Measurements from ENCODE around the gene KIRREL3.

Gene KIRREL3

GRCh38 chr11:126575849-126576248 lies 424.7 kb downstream of the KIRREL3 start:
- no peaks in the 10 kb centered on the region for H3K36me3 ChIP-seq (ENCODE audit: control insufficient read depth in 5 of 5, insufficient read depth in 5 of 5, low read length in 5 of 5)
- H3K27ac ChIP-seq (ENCODE audit: low read depth, low read length): no peak overlapping the region
- H3K4me1 ChIP-seq (ENCODE audit: control insufficient read depth in 5 of 5, insufficient read depth in 5 of 5, low read length in 5 of 5): peaks cover 0 to 3% (median 0%) of the 10 kb centered on the region in 5 donors
- peaks cover 0 to 18% (median 15%) of the 10 kb centered on the region in 5 donors for H3K27me3 ChIP-seq (ENCODE audit: control insufficient read depth in 5 of 5, insufficient read depth in 4 of 5, low read length in 5 of 5)
- H3K9me3 ChIP-seq (ENCODE audit: control insufficient read depth in 5 of 5, low read length in 5 of 5): no peaks in the 10 kb centered on the region
- H3K9ac ChIP-seq (ENCODE audit: low read length in 5 of 5): no peak overlapping the region
- no peak overlapping the region for H3K4me3 ChIP-seq (ENCODE audit: low read depth in 1 of 5, low read length in 5 of 5)

GRCh38 chr11:126573325-126573978 lies 427.1 kb downstream of the KIRREL3 start:
- peaks cover 0 to 23% (median 13%) of the 10 kb centered on the region in 5 donors for H3K27me3 ChIP-seq (ENCODE audit: control insufficient read depth in 5 of 5, insufficient read depth in 4 of 5, low read length in 5 of 5)

GRCh38 chr11:126570489-126570888 lies 430.1 kb downstream of the KIRREL3 start:
- Histone ChIP-seq H3K27me3 (ENCODE audit: control insufficient read depth in 5 of 5, insufficient read depth in 4 of 5, low read length in 5 of 5) (peaks cover 0 to 23% (median 13%) of the 10 kb centered on the region in 5 donors), H3K27ac (ENCODE audit: low read depth, low read length) (no peak overlapping the region), H3K9ac (ENCODE audit: low read length in 5 of 5) (no peak overlapping the region), H3K36me3 (ENCODE audit: control insufficient read depth in 5 of 5, insufficient read depth in 5 of 5, low read length in 5 of 5) (no peaks in the 10 kb centered on the region), H3K9me3 (ENCODE audit: control insufficient read depth in 5 of 5, low read length in 5 of 5) (no peaks in the 10 kb centered on the region), H3K4me1 (ENCODE audit: control insufficient read depth in 5 of 5, insufficient read depth in 5 of 5, low read length in 5 of 5) (no peaks in the 10 kb centered on the region), H3K4me3 (ENCODE audit: low read depth in 1 of 5, low read length in 5 of 5) (no peak overlapping the region)

More at GRCh38 chr11:126573325-126573978, 427.1 kb downstream of the KIRREL3 start:
- Histone ChIP-seq H3K36me3 (ENCODE audit: control insufficient read depth in 5 of 5, insufficient read depth in 5 of 5, low read length in 5 of 5) (no peaks in the 10 kb centered on the region), H3K27ac (ENCODE audit: low read depth, low read length) (no peak overlapping the region), H3K4me3 (ENCODE audit: low read depth in 1 of 5, low read length in 5 of 5) (no peak overlapping the region), H3K9me3 (ENCODE audit: control insufficient read depth in 5 of 5, low read length in 5 of 5) (no peaks in the 10 kb centered on the region), H3K4me1 (ENCODE audit: control insufficient read depth in 5 of 5, insufficient read depth in 5 of 5, low read length in 5 of 5) (peaks cover 0 to 3% (median 0%) of the 10 kb centered on the region in 5 donors), H3K9ac (ENCODE audit: low read length in 5 of 5) (no peak overlapping the region)

- peaks cover 0 to 16% (median 12%) of the 10 kb centered on the region in 5 donors for H3K27me3 ChIP-seq (ENCODE audit: control insufficient read depth in 5 of 5, insufficient read depth in 4 of 5, low read length in 5 of 5)
- no peak overlapping the region for H3K9ac ChIP-seq (ENCODE audit: low read length in 5 of 5)
Observed at GRCh38 chr11:126567419-126567818, 433.2 kb downstream of the KIRREL3 start.

GRCh38 chr11:126564566-126564965 lies 436.0 kb downstream of the KIRREL3 start:
- Histone ChIP-seq H3K36me3 (ENCODE audit: control insufficient read depth in 5 of 5, insufficient read depth in 5 of 5, low read length in 5 of 5) (no peaks in the 10 kb centered on the region), H3K9ac (ENCODE audit: low read length in 5 of 5) (no peak overlapping the region), H3K4me1 (ENCODE audit: control insufficient read depth in 5 of 5, insufficient read depth in 5 of 5, low read length in 5 of 5) (no peaks in the 10 kb centered on the region), H3K27ac (ENCODE audit: low read depth, low read length) (no peak overlapping the region), H3K27me3 (ENCODE audit: control insufficient read depth in 5 of 5, insufficient read depth in 4 of 5, low read length in 5 of 5) (peaks cover 0 to 11% (median 3%) of the 10 kb centered on the region in 5 donors), H3K9me3 (ENCODE audit: control insufficient read depth in 5 of 5, low read length in 5 of 5) (peaks cover 0 to 2% (median 0%) of the 10 kb centered on the region in 5 donors), H3K4me3 (ENCODE audit: low read depth in 1 of 5, low read length in 5 of 5) (no peak overlapping the region)

More at GRCh38 chr11:126567419-126567818, 433.2 kb downstream of the KIRREL3 start:
- Histone ChIP-seq H3K4me1 (ENCODE audit: control insufficient read depth in 5 of 5, insufficient read depth in 5 of 5, low read length in 5 of 5) (no peaks in the 10 kb centered on the region), H3K36me3 (ENCODE audit: control insufficient read depth in 5 of 5, insufficient read depth in 5 of 5, low read length in 5 of 5) (no peaks in the 10 kb centered on the region), H3K27ac (ENCODE audit: low read depth, low read length) (no peak overlapping the region), H3K4me3 (ENCODE audit: low read depth in 1 of 5, low read length in 5 of 5) (no peak overlapping the region), H3K9me3 (ENCODE audit: control insufficient read depth in 5 of 5, low read length in 5 of 5) (peaks cover 0 to 1% (median 0%) of the 10 kb centered on the region in 5 donors)

GRCh38 chr11:126561327-126561893 lies 439.2 kb downstream of the KIRREL3 start:
- no peak overlapping the region for H3K9ac ChIP-seq (ENCODE audit: low read length in 5 of 5)
- H3K27ac ChIP-seq (ENCODE audit: low read depth, low read length): no peak overlapping the region
- H3K36me3 ChIP-seq (ENCODE audit: control insufficient read depth in 5 of 5, insufficient read depth in 5 of 5, low read length in 5 of 5): no peaks in the 10 kb centered on the region

GRCh38 chr11:126560221-126560620 lies 440.3 kb downstream of the KIRREL3 start:
- peaks cover 0 to 10% (median 3%) of the 10 kb centered on the region in 5 donors for H3K27me3 ChIP-seq (ENCODE audit: control insufficient read depth in 5 of 5, insufficient read depth in 4 of 5, low read length in 5 of 5)
- H3K9ac ChIP-seq (ENCODE audit: low read length in 5 of 5): no peak overlapping the region
- H3K36me3 ChIP-seq (ENCODE audit: control insufficient read depth in 5 of 5, insufficient read depth in 5 of 5, low read length in 5 of 5): no peaks in the 10 kb centered on the region

More at GRCh38 chr11:126561327-126561893, 439.2 kb downstream of the KIRREL3 start:
- no peaks in the 10 kb centered on the region for H3K4me1 ChIP-seq (ENCODE audit: control insufficient read depth in 5 of 5, insufficient read depth in 5 of 5, low read length in 5 of 5)
- peaks cover 0 to 2% (median 0%) of the 10 kb centered on the region in 5 donors for H3K9me3 ChIP-seq (ENCODE audit: control insufficient read depth in 5 of 5, low read length in 5 of 5)
- H3K4me3 ChIP-seq (ENCODE audit: low read depth in 1 of 5, low read length in 5 of 5): no peak overlapping the region
- H3K27me3 ChIP-seq (ENCODE audit: control insufficient read depth in 5 of 5, insufficient read depth in 4 of 5, low read length in 5 of 5): peaks cover 0 to 7% (median 3%) of the 10 kb centered on the region in 5 donors

GRCh38 chr11:126548581-126549550 lies 451.7 kb downstream of the KIRREL3 start:
- H3K27me3 ChIP-seq (ENCODE audit: control insufficient read depth in 5 of 5, insufficient read depth in 4 of 5, low read length in 5 of 5): peaks cover 0 to 12% (median under 1%) of the 10 kb centered on the region in 5 donors
- H3K9ac ChIP-seq (ENCODE audit: low read length in 5 of 5): no peak overlapping the region
- no peaks in the 10 kb centered on the region for H3K9me3 ChIP-seq (ENCODE audit: control insufficient read depth in 5 of 5, low read length in 5 of 5)
- peaks cover 0 to 9% (median 5%) of the 10 kb centered on the region in 5 donors for H3K4me1 ChIP-seq (ENCODE audit: control insufficient read depth in 5 of 5, insufficient read depth in 5 of 5, low read length in 5 of 5)
- H3K36me3 ChIP-seq (ENCODE audit: control insufficient read depth in 5 of 5, insufficient read depth in 5 of 5, low read length in 5 of 5): no peaks in the 10 kb centered on the region
- H3K27ac ChIP-seq (ENCODE audit: low read depth, low read length): no peak overlapping the region
- no peak overlapping the region for H3K4me3 ChIP-seq (ENCODE audit: low read depth in 1 of 5, low read length in 5 of 5)

More at GRCh38 chr11:126560221-126560620, 440.3 kb downstream of the KIRREL3 start:
- Histone ChIP-seq H3K9me3 (ENCODE audit: control insufficient read depth in 5 of 5, low read length in 5 of 5) (peaks cover 0 to 2% (median 0%) of the 10 kb centered on the region in 5 donors), H3K4me3 (ENCODE audit: low read depth in 1 of 5, low read length in 5 of 5) (no peak overlapping the region), H3K27ac (ENCODE audit: low read depth, low read length) (no peak overlapping the region), H3K4me1 (ENCODE audit: control insufficient read depth in 5 of 5, insufficient read depth in 5 of 5, low read length in 5 of 5) (no peaks in the 10 kb centered on the region)

- Histone ChIP-seq H3K9me3 (ENCODE audit: control insufficient read depth in 5 of 5, low read length in 5 of 5) (no peaks in the 10 kb centered on the region), H3K36me3 (ENCODE audit: control insufficient read depth in 5 of 5, insufficient read depth in 5 of 5, low read length in 5 of 5) (no peaks in the 10 kb centered on the region), H3K4me1 (ENCODE audit: control insufficient read depth in 5 of 5, insufficient read depth in 5 of 5, low read length in 5 of 5) (peaks cover 0 to 19% (median 10%) of the 10 kb centered on the region in 5 donors), H3K4me3 (ENCODE audit: low read depth in 1 of 5, low read length in 5 of 5) (no peak overlapping the region), H3K27ac (ENCODE audit: low read depth, low read length) (no peak overlapping the region), H3K9ac (ENCODE audit: low read length in 5 of 5) (no peak overlapping the region), H3K27me3 (ENCODE audit: control insufficient read depth in 5 of 5, insufficient read depth in 4 of 5, low read length in 5 of 5) (peaks cover 0 to 20% (median 6%) of the 10 kb centered on the region in 5 donors)
Observed at GRCh38 chr11:126547691-126548090, 452.9 kb downstream of the KIRREL3 start.

Data from subcutaneous abdominal adipose tissue (tissue), 5 donors.